H9 (cell line): Measurements from ENCODE around the gene DUS2. TPM values are rescaled to one million over a fixed set of nuclear protein-coding genes. Genes with fewer than 3 reads are reported as not detected.

ENCODE experiments used
- DNase-seq: peaks from one replicate; pipeline ENCODE4 v3.0.0-alpha.2; 2017
- H2AFZ ChIP-seq: one replicate; pipeline ENCODE4 v1.6.1; 2013; ENCODE audit warnings: mild to moderate bottlenecking, low read length, control low read depth, moderate library complexity
- H2AK5ac ChIP-seq: 2 replicates; pipeline ENCODE4 v1.6.1; 2013; ENCODE audit warnings: low read length, control low read depth, mixed read lengths; ENCODE audit not compliant: insufficient read length
- H2BK120ac ChIP-seq: one replicate; pipeline ENCODE4 v1.6.1; 2013; ENCODE audit warnings: low read depth, mild to moderate bottlenecking, low read length, control low read depth, inconsistent platforms; ENCODE audit not compliant: poor library complexity, severe bottlenecking
- H2BK12ac ChIP-seq: 2 replicates; pipeline ENCODE4 v1.6.1; 2013; ENCODE audit warnings: low read length, control low read depth, mixed read lengths, low read depth; ENCODE audit not compliant: insufficient read length
- H2BK15ac ChIP-seq: 2 replicates; pipeline ENCODE4 v1.6.1; 2013; ENCODE audit warnings: low read depth, low read length, control low read depth
- H2BK20ac ChIP-seq: one replicate; pipeline ENCODE4 v1.6.1; 2013; ENCODE audit warnings: low read depth, mild to moderate bottlenecking, low read length, control low read depth, inconsistent platforms; ENCODE audit not compliant: poor library complexity, severe bottlenecking
- H2BK5ac ChIP-seq: 2 replicates; pipeline ENCODE4 v1.6.1; 2013; ENCODE audit warnings: low read length, control low read depth, mixed read lengths; ENCODE audit not compliant: insufficient read length
- H3K14ac ChIP-seq: 2 replicates; pipeline ENCODE4 v1.6.1; 2013; ENCODE audit warnings: low read length, control low read depth; ENCODE audit not compliant: insufficient read depth
- H3K18ac ChIP-seq: 2 replicates; pipeline ENCODE4 v1.6.1; 2013; ENCODE audit warnings: low read depth, mild to moderate bottlenecking, mixed read lengths, low read length, control low read depth; ENCODE audit not compliant: insufficient read length
- H3K23ac ChIP-seq: 2 replicates; pipeline ENCODE4 v1.6.1; 2013; ENCODE audit warnings: low read length, control low read depth, mixed read lengths, low read depth; ENCODE audit not compliant: insufficient read length
- H3K23me2 ChIP-seq: 2 replicates; pipeline ENCODE4 v1.6.1; 2013; ENCODE audit warnings: low read depth, mild to moderate bottlenecking, mixed read lengths, low read length, control low read depth; ENCODE audit not compliant: insufficient read length, poor library complexity, severe bottlenecking
- H3K27ac ChIP-seq: 2 replicates; pipeline ENCODE4 v1.5.1; 2013; ENCODE audit warnings: low read length, control low read depth, mixed read lengths, low read depth; ENCODE audit not compliant: insufficient read length
- H3K27me3 ChIP-seq: 2 replicates; pipeline ENCODE4 v1.6.1; 2013; ENCODE audit warnings: low read length, control low read depth, inconsistent platforms; ENCODE audit not compliant: insufficient read depth
- H3K4ac ChIP-seq: 2 replicates; pipeline ENCODE4 v1.6.1; 2013; ENCODE audit warnings: low read depth, mild to moderate bottlenecking, control low read depth, inconsistent platforms, low read length, moderate library complexity
- H3K4me1 ChIP-seq: 2 replicates; pipeline ENCODE4 v1.6.1; 2013; ENCODE audit warnings: low read length, control low read depth, inconsistent platforms; ENCODE audit not compliant: insufficient read depth
- H3K4me2 ChIP-seq: 2 replicates; pipeline ENCODE4 v1.6.1; 2013; ENCODE audit warnings: low read length, control low read depth, mixed read lengths; ENCODE audit not compliant: insufficient read length, insufficient read depth
- H3K56ac ChIP-seq: 2 replicates; pipeline ENCODE4 v1.6.1; 2013; ENCODE audit warnings: low read depth, mild to moderate bottlenecking, mixed read lengths, low read length, control low read depth; ENCODE audit not compliant: insufficient read length
- H3K79me1 ChIP-seq: 2 replicates; pipeline ENCODE4 v1.6.1; 2013; ENCODE audit warnings: low read depth, mild to moderate bottlenecking, moderate library complexity, low read length, control low read depth, inconsistent platforms; ENCODE audit not compliant: insufficient read depth, poor library complexity, severe bottlenecking
- H3K79me2 ChIP-seq: 2 replicates; pipeline ENCODE4 v1.6.1; 2013; ENCODE audit warnings: low read length, control low read depth, inconsistent platforms; ENCODE audit not compliant: insufficient read depth
- H3K9ac ChIP-seq: 2 replicates; pipeline ENCODE4 v1.6.1; 2013; ENCODE audit warnings: low read length, control low read depth, mixed read lengths; ENCODE audit not compliant: insufficient read length; ENCODE audit errors: extremely low read depth
- H3K9me3 ChIP-seq: one replicate; pipeline ENCODE4 v1.6.1; 2013; ENCODE audit warnings: low read depth, low read length, inconsistent platforms; ENCODE audit not compliant: control insufficient read depth
- H3T11ph ChIP-seq: one replicate; pipeline ENCODE4 v1.6.1; 2013; ENCODE audit warnings: mild to moderate bottlenecking, low read length, control low read depth, inconsistent platforms
- H4K20me1 ChIP-seq: one replicate; pipeline ENCODE4 v1.6.1; 2013; ENCODE audit not compliant: control insufficient read depth, insufficient read length, insufficient read depth
- H4K5ac ChIP-seq: 2 replicates; pipeline ENCODE4 v1.6.1; 2013; ENCODE audit warnings: low read depth, mild to moderate bottlenecking, mixed read lengths, low read length, control low read depth; ENCODE audit not compliant: insufficient read length
- H4K8ac ChIP-seq: replicated peaks from 2 replicates; pipeline ENCODE4 v1.6.1; 2013; ENCODE audit warnings: low read length, control low read depth, mixed read lengths, low read depth; ENCODE audit not compliant: insufficient read length
- H4K91ac ChIP-seq: 2 replicates; pipeline ENCODE4 v1.6.1; 2013; ENCODE audit warnings: low read depth, mild to moderate bottlenecking, moderate library complexity, mixed read lengths, low read length, control low read depth; ENCODE audit not compliant: insufficient read length
- H3K27ac Mint-ChIP-seq, 3 experiments: 2 replicates in 2 of 3; 3 replicates in 1 of 3; pipeline ENCODE4 v1.8.0; 2020 to 2021; ENCODE audit warnings: mixed read lengths in 3 of 3, mild to moderate bottlenecking in 1 of 3, moderate library complexity in 1 of 3
- H3K27me3 Mint-ChIP-seq: 2 replicates; pipeline ENCODE4 v1.8.0; 2021; ENCODE audit warnings: low read depth, mild to moderate bottlenecking, moderate library complexity, mixed read lengths
- H3K36me3 Mint-ChIP-seq, 3 experiments: 2 replicates in 2 of 3; 3 replicates in 1 of 3; pipeline ENCODE4 v1.8.0; 2020 to 2021; ENCODE audit warnings: low read depth in 3 of 3, mixed read lengths in 3 of 3; ENCODE audit not compliant: insufficient read depth in 1 of 3
- H3K4me1 Mint-ChIP-seq, 2 experiments: 2 replicates each; pipeline ENCODE4 v1.8.0; 2020; ENCODE audit warnings: mixed read lengths in 2 of 2
- H3K4me3 Mint-ChIP-seq, 2 experiments: 2 replicates in 1 of 2; 3 replicates in 1 of 2; pipeline ENCODE4 v1.8.0; 2020 to 2021; ENCODE audit warnings: mild to moderate bottlenecking in 2 of 2, mixed read lengths in 2 of 2, moderate library complexity in 1 of 2
- H3K9me3 Mint-ChIP-seq, 2 experiments: 2 replicates in 1 of 2; 3 replicates in 1 of 2; pipeline ENCODE4 v1.8.0; 2020; ENCODE audit warnings: mild to moderate bottlenecking in 2 of 2, mixed read lengths in 2 of 2, moderate library complexity in 1 of 2
- CTCF ChIP-seq: fragments of 200-600 bp; sonication (generic); conservative IDR thresholded peaks from 3 replicates; pipeline ENCODE4 v1.8.0; 2021; ENCODE audit warnings: antibody characterized with exemption, mild to moderate bottlenecking
- WGBS: extraction: QIAGEN DNeasy Blood & Tissue Kit; methylation state at CpG from one replicate; pipeline ENCODE4 v1.1.7; 2013; ENCODE audit warnings: missing lambda C conversion rate, low lambda C conversion rate, mixed read lengths; ENCODE audit not compliant: insufficient read length; ENCODE audit errors: extremely low coverage; 5-methylcytosine and 5-hydroxymethylcytosine counted together
- total RNA-seq: library from RNA; stranded (reverse); gene quantifications from 2 replicates; pipeline ENCODE4 v1.2.1, GENCODE V29; 2021

The DUS2 gene
- total RNA-seq, 1 experiment from 2014 or later = 28.5 TPM

DNA sequence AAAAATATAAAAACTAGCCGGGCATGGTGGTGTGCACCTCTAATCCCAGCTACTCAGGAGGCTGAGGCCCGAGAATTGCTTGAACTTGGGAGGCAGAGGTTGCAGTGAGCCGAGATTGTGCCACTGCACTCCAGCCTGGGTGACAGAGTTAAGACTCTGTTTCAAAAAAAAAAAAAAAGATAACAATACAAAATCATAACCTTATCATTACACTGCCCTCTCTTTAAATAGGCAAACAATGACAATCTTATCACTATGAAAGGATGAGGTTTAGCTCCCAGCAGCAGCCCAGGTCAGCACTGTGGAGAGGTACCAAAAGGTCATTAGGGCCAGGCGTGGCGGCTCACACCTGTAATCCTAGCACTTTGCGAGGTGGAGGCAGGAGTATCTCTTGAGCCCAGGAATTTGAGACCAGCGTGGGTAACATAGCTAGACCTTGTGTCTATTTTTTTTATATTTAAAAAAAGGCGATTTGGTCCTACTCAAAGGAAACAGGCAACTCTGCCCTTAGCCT, 3.9 kb upstream of the DUS2 start:
- no peak overlapping the region for H3K56ac ChIP-seq
- peaks cover 4% of the 10 kb centered on the region for H3K79me1 ChIP-seq
- H4K8ac ChIP-seq = no peak overlapping the region
- no peaks in the 10 kb centered on the region for H4K20me1 ChIP-seq
- H3K18ac ChIP-seq = no peak overlapping the region
- Mint-ChIP-seq H3K4me3 (no peak overlapping the region), H3K36me3 (peaks cover 9 to 12% (median 10%) of the 10 kb centered on the region in 3 experiments), H3K27me3 (peaks cover 1% of the 10 kb centered on the region), H3K4me1 (peaks cover 6 to 15% of the 10 kb centered on the region in 2 experiments), H3K9me3 (no peaks in the 10 kb centered on the region; a peak in 1 of 5 replicates), H3K27ac (no peak overlapping the region)
- no CpG with 5 or more reads among the region's 8 CpGs for WGBS
- H3T11ph ChIP-seq = no peak overlapping the region
- H3K4me2 ChIP-seq = no peak overlapping the region
- H2BK15ac ChIP-seq = no peak overlapping the region
- no peak overlapping the region for H3K14ac ChIP-seq
- no peak overlapping the region for H2BK5ac ChIP-seq
- no peaks in the 10 kb centered on the region for H3K9me3 ChIP-seq
- H2BK20ac ChIP-seq = no peak overlapping the region
- peaks cover 8% of the 10 kb centered on the region; the same call in 1 of the 2 replicates for H3K79me2 ChIP-seq
- peaks cover 5% of the 10 kb centered on the region for H3K23me2 ChIP-seq
- H2BK120ac ChIP-seq = no peak overlapping the region
- no peak for DNase-seq
- no peak overlapping the region for H2AK5ac ChIP-seq
- H3K9ac ChIP-seq = no peak overlapping the region
- H4K91ac ChIP-seq = no peak overlapping the region
- H3K4me1 ChIP-seq = peaks cover 4% of the 10 kb centered on the region; the same call in 1 of the 2 replicates
- no peak overlapping the region for H3K23ac ChIP-seq
- no peak overlapping the region for H4K5ac ChIP-seq
- no peak overlapping the region for H3K27ac ChIP-seq
- H2BK12ac ChIP-seq = no peak overlapping the region
- H2AFZ ChIP-seq = no peak overlapping the region
- H3K4ac ChIP-seq = no peak overlapping the region
- H3K27me3 ChIP-seq = no peaks in the 10 kb centered on the region
- TF ChIP-seq CTCF = no peak
